ENCODE results near the gene LEPR. TPM values are rescaled to one million over a fixed set of nuclear protein-coding genes. Genes with fewer than 3 reads are reported as not detected.

The LEPR gene
- total and polyA plus RNA-seq, 7 donors: 0.73 to 7.8 (median 2.1) TPM

GRCh38 chr1:65434255-65434654 is 13.8 kb downstream of the LEPR start:
- DNase-seq (no peak), ATAC-seq (no peak)
- Histone ChIP-seq H3K4me1 (peaks cover 7% of the 10 kb centered on the region), H3K9me3 (no peaks in the 10 kb centered on the region), H3K27ac (no peak overlapping the region), H3K4me3 (no peak overlapping the region), H3K36me3 (ENCODE audit: insufficient read depth in 1 of 2, low read depth in 1 of 2) (peaks cover 0 to 53% of the 10 kb centered on the region in 2 donors), H3K27me3 (ENCODE audit: insufficient read depth in 3 of 3, low read length in 2 of 3) (no peaks in the 10 kb centered on the region)
- intact Hi-C loops (cut with DNase I): loop anchor here in 1 of 2 donors (5.0 kb wide), 1 partner anchor 253 kb away; no protein-coding TSS in a partner anchor
- TF ChIP-seq CTCF (IDR thresholded peaks at IDR 0.05): no peak
- 89 to 97% (median 89%) methylated on average over 1 of the region's 1 CpG for WGBS, 3 donors

GRCh38 chr1:65434760-65435159 is 14.3 kb downstream of the LEPR start:
- 82 to 91% (median 83%) methylated on average over 3 of the region's 3 CpGs for WGBS, 3 donors
- Histone ChIP-seq H3K27ac (no peak overlapping the region), H3K27me3 (ENCODE audit: insufficient read depth in 3 of 3, low read length in 2 of 3) (no peaks in the 10 kb centered on the region), H3K4me1 (peaks cover 7% of the 10 kb centered on the region), H3K4me3 (no peak overlapping the region), H3K36me3 (ENCODE audit: insufficient read depth in 1 of 2, low read depth in 1 of 2) (peaks cover 0 to 48% of the 10 kb centered on the region in 2 donors), H3K9me3 (no peaks in the 10 kb centered on the region)
- DNase-seq (no peak), ATAC-seq (no peak)
- intact Hi-C loops (cut with DNase I): loop anchor here in 1 of 2 donors (5.0 kb wide), 1 partner anchor 253 kb away; no protein-coding TSS in a partner anchor
- no peak for TF ChIP-seq CTCF (IDR thresholded peaks at IDR 0.05)

GRCh38 chr1:65435987-65436386 is 15.5 kb downstream of the LEPR start:
- intact Hi-C loops (cut with DNase I): no loop called here
- H3K9me3 ChIP-seq: no peaks in the 10 kb centered on the region
- H3K27me3 ChIP-seq (ENCODE audit: insufficient read depth in 3 of 3, low read length in 2 of 3): no peaks in the 10 kb centered on the region
- no peak overlapping the region for H3K27ac ChIP-seq
- H3K36me3 ChIP-seq (ENCODE audit: insufficient read depth in 1 of 2, low read depth in 1 of 2): peaks cover 0 to 36% of the 10 kb centered on the region in 2 donors
- H3K4me1 ChIP-seq: peaks cover 7% of the 10 kb centered on the region
- no peak for DNase-seq
- 74 to 87% (median 78%) methylated on average over 2 of the region's 2 CpGs for WGBS, 3 donors
- no peak for TF ChIP-seq CTCF (IDR thresholded peaks at IDR 0.05)
- no peak for ATAC-seq
- no peak overlapping the region for H3K4me3 ChIP-seq

- ATAC-seq (no peak), DNase-seq (no peak)
- H3K9me3 ChIP-seq: no peaks in the 10 kb centered on the region
- H3K27me3 ChIP-seq (ENCODE audit: insufficient read depth in 3 of 3, low read length in 2 of 3): no peaks in the 10 kb centered on the region
- intact Hi-C loops (cut with DNase I): no loop called here
- TF ChIP-seq CTCF (IDR thresholded peaks at IDR 0.05): no peak
- H3K27ac ChIP-seq: no peak overlapping the region
- 94 to 97% (median 95%) methylated on average over 7 of the region's 7 CpGs for WGBS, 3 donors
- H3K4me3 ChIP-seq: no peak overlapping the region
- H3K36me3 ChIP-seq (ENCODE audit: insufficient read depth in 1 of 2, low read depth in 1 of 2): peaks cover 0 to 22% of the 10 kb centered on the region in 2 donors
- H3K4me1 ChIP-seq: no peaks in the 10 kb centered on the region
Observed at GRCh38 chr1:65437616-65438015, 17.1 kb downstream of the LEPR start.

- intact Hi-C loops (cut with DNase I): no loop called here
- TF ChIP-seq CTCF (IDR thresholded peaks at IDR 0.05): no peak
- DNase-seq (no peak), ATAC-seq (no peak)
- Histone ChIP-seq H3K4me1 (no peaks in the 10 kb centered on the region), H3K27ac (no peak overlapping the region), H3K9me3 (no peaks in the 10 kb centered on the region), H3K27me3 (ENCODE audit: insufficient read depth in 3 of 3, low read length in 2 of 3) (no peaks in the 10 kb centered on the region), H3K36me3 (ENCODE audit: insufficient read depth in 1 of 2, low read depth in 1 of 2) (peaks cover 0 to 3% of the 10 kb centered on the region in 2 donors), H3K4me3 (no peak overlapping the region)
- WGBS, 3 donors: 88 to 94% (median 93%) methylated on average over 12 of the region's 12 CpGs
Observed at GRCh38 chr1:65440322-65440900, 19.9 kb downstream of the LEPR start.

All from psoas muscle (tissue), 8 donors.